ENCODE results near the gene VPS26B.

GRCh38 chr11:134236834-134237556, 12.5 kb downstream of the VPS26B start:
- no peak for TF ChIP-seq CTCF (conservative IDR thresholded peaks at IDR 0.05)
- TF ChIP-seq EZH2 (IDR thresholded peaks at IDR 0.05; ENCODE audit: low read depth) = no peak

Measured in PC-9 (cell line).